ENCODE data around the gene RPL41. TPM values are rescaled to one million over a fixed set of nuclear protein-coding genes. Genes with fewer than 3 reads are reported as not detected.

Gene RPL41
- total and polyA plus RNA-seq, 9 of the 15 experiments (the other 6 are each of a cell fraction or from before 2014, with no cell fraction given), result 3,403 to 11,276 (median 5,604) TPM

DNA sequence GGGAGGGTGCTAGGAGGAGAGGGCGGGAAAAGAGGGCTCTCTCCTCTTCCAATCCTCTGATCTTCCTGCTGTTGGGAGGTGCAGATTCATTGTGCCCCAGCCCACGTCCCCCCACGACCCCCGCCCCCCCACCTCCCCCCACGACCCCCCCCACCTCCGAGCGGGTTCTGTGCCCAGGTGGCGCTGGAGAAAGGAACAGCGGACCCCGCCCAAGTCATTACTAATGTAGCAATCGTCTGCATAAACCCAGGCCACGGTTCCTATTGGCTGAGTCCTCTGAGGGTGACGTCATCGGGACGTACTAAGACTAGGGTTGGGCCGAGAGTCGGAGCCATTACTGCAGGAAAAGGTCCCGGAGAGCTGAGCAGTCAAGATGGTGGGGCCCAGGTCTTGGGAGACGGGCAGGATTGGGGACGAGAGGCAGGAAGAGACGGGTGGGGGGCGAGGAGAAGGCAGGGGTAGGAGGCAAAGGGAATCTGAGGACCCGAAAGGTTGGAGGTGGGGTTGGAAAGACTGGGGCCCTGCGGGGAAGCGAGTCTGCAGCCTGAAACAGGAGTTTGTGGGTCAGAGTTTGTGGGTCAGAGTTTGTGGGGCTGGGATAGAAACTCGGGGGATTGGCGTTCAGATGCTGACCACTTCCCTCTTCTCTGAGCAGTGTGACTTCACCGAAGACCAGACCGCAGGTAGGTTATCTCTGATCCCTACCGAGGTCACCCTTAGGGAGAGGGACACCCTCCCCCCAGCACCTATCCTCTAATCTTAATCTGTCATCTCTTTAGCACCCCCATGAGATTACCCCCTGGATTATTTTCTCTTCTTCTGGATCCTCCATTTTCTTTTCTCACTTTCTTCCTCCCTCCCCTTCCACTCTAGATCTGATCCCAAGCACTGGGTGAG is 41.8 kb downstream of the RPL41 start, which contains the start of gene MYL6 (continued):
- TF ChIP-seq ZNF717 (CRISPR knock-in tag; IDR thresholded peaks at IDR 0.05) (0 out of 2 replicates have a peak, but pooled peaks have one; percentile 41), ZNF253 (CRISPR knock-in tag; conservative IDR thresholded peaks at IDR 0.05) (peak; percentile 19; the same call in 1 of the 2 replicates), GTF2A2 (tag; IDR thresholded peaks at IDR 0.05) (no peak), RHOXF2B (CRISPR knock-in tag; conservative IDR thresholded peaks at IDR 0.05) (0 out of 2 replicates have a peak, but pooled peaks have one; percentile 66), POLR3G (IDR thresholded peaks at IDR 0.05; ENCODE audit: extremely low read depth, insufficient read length, insufficient replicate concordance) (no peak), NFYB (IDR thresholded peaks at IDR 0.05; ENCODE audit: extremely low read depth, insufficient read length) (peak; percentile 70), FOXA3 (CRISPR knock-in tag; conservative IDR thresholded peaks at IDR 0.05 in 1 of 2, IDR thresholded peaks at IDR 0.05 in 1 of 2) (no peak), STAG1 (CRISPR knock-in tag; IDR thresholded peaks at IDR 0.05; ENCODE audit: borderline replicate concordance) (no peak), NCOA4 (IDR thresholded peaks at IDR 0.05; ENCODE audit: partially characterized antibody) (no peak), FOXJ3 (CRISPR knock-in tag; IDR thresholded peaks at IDR 0.05) (no peak), ZNF143 (CRISPR knock-in tag; IDR thresholded peaks at IDR 0.05) (no peak; the same call in 1 of the 2 replicates), FIP1L1 (IDR thresholded peaks at IDR 0.05; ENCODE audit: low read depth, low read length, poor library complexity, severe bottlenecking) (no peak), CCAR2 (IDR thresholded peaks at IDR 0.05; ENCODE audit: low read depth, low read length) (no peak), TCF7L2 (IDR thresholded peaks at IDR 0.05; ENCODE audit: low read depth, low read length) (no peak; the same call in 1 of the 2 replicates), ZSCAN29 (IDR thresholded peaks at IDR 0.05) (no peak; the same call in 1 of the 2 replicates)
- TF ChIP-seq, protein P1, sequence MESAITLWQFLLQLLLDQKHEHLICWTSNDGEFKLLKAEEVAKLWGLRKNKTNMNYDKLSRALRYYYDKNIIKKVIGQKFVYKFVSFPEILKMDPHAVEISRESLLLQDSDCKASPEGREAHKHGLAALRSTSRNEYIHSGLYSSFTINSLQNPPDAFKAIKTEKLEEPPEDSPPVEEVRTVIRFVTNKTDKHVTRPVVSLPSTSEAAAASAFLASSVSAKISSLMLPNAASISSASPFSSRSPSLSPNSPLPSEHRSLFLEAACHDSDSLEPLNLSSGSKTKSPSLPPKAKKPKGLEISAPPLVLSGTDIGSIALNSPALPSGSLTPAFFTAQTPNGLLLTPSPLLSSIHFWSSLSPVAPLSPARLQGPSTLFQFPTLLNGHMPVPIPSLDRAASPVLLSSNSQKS (CRISPR knock-in tag; IDR thresholded peaks at IDR 0.05), result 0 out of 2 replicates have a peak, but pooled peaks have one; percentile 24
- TF ChIP-seq, protein P2, sequence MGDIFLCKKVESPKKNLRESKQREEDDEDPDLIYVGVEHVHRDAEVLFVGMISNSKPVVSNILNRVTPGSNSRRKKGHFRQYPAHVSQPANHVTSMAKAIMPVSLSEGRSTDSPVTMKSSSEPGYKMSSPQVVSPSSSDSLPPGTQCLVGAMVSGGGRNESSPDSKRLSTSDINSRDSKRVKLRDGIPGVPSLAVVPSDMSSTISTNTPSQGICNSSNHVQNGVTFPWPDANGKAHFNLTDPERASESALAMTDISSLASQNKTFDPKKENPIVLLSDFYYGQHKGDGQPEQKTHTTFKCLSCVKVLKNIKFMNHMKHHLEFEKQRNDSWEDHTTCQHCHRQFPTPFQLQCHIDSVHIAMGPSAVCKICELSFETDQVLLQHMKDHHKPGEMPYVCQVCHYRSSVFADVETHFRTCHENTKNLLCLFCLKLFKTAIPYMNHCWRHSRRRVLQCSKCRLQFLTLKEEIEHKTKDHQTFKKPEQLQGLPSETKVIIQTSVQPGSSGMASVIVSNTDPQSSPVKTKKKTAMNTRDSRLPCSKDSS (IDR thresholded peaks at IDR 0.05; ENCODE audit: low read depth, partially characterized antibody), result no peak
- TF ChIP-seq, protein P3, sequence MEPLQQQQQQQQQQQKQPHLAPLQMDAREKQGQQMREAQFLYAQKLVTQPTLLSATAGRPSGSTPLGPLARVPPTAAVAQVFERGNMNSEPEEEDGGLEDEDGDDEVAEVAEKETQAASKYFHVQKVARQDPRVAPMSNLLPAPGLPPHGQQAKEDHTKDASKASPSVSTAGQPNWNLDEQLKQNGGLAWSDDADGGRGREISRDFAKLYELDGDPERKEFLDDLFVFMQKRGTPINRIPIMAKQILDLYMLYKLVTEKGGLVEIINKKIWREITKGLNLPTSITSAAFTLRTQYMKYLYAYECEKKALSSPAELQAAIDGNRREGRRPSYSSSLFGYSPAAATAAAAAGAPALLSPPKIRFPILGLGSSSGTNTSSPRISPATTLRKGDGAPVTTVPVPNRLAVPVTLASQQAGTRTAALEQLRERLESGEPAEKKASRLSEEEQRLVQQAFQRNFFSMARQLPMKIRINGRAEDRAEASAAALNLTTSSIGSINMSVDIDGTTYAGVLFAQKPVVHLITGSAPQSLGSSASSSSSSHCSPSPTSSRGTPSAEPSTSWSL (CRISPR knock-in tag; IDR thresholded peaks at IDR 0.05; ENCODE audit: borderline replicate concordance), result no peak
- TF ChIP-seq, protein P4, sequence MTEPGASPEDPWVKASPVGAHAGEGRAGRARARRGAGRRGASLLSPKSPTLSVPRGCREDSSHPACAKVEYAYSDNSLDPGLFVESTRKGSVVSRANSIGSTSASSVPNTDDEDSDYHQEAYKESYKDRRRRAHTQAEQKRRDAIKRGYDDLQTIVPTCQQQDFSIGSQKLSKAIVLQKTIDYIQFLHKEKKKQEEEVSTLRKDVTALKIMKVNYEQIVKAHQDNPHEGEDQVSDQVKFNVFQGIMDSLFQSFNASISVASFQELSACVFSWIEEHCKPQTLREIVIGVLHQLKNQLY (CRISPR knock-in tag; conservative IDR thresholded peaks at IDR 0.05), result no peak; a peak in 1 of 4 replicates

Measured in K562 (cell line).